DMS153 treated with DMSO at 0.1 percent for 48 hours (cell line): Measurements from ENCODE around the gene ARHGAP25.

Source experiments
- DNase-seq: peaks from one replicate; lab custom pipeline; 2025; ENCODE audit not compliant: unreplicated experiment; lab: John Stamatoyannopoulos, UW

The ARHGAP25 gene

DNA sequence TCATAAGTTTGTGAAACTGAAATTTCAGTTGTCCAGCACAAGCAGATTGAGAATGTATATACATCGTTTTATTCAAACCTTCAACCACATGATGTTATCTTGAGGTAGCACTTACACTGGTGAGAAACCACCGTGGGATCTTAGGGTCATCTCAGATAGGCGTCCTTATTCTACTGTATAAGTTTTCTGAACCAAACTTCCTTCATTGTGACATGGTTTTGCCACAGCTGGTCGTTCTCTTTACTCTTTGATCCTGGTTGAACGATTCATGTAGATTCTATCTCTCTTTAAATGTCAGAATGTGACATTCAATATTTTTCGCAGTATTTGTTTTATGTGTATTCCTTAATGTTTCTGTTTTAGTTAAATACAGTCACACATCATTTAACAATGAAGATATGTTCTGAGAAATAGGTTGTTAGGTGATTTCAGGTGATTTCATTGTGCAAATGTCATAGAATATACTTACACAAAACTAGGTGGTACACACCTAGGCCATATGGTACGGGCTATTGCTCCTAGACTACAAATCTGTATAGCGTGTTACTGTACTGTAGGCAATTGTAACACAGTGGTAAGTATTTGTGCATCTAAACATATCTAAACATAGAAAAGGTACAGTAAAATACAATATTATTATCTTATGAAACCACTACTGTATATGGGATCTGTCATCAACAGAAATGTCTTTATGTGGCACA lies 17.9 kb upstream of the ARHGAP25 start:
- DNase-seq: no peak

DNA sequence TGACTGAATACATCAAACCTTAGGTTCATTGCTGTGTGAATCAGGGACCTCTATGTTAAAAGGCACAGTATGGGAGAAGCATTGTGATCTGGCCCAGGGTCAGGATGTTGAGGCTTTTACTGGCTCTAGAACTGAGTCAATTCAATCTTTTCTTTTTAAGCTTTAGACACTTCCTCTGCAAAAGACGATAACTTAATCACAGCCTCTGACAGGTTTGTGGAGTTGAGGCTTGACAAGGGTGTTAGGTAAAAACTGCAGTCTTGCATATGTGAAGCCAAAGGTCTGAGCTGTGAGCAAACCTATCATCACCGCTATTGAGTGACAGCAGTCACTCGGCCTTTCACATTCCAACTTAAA lies 17.3 kb upstream of the ARHGAP25 start:
- no peak for DNase-seq

DNA sequence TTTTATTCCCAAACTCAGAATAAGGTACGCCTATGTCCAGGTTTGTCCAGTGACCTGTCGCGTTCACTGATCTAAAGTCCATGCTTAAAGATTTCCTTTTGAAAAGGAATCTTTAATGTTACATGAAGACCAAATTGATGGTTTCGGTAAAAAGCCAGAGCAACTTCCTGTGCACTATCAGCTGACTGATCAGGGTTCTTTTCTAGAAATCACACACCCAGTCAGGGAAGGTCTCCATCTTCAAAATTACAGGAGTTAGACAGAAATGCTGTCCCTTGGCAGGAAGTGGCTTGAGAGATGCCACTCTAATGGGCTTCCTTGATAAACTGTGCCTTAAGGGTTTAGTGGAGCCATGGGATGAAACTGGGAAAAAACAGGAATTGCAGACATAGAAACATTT lies 14.7 kb upstream of the ARHGAP25 start:
- no peak for DNase-seq

DNA sequence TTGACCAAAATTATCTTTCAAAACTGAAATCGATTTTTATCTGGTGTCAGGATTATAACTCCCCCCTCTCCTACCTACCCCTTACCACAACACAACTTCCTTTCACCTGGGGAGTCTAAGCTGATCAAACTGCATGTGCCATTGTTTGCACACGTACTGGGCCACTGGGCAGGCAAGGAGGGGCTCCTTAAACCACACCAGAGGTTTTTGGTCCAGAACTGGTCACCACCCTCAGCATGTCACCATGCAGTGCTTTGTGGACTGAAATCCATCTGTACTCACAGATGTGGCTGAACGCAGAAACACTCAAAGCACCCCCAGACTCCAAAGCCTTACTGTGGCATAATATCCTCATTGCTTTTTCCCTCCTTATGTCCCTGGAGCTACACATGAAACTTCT lies 13.9 kb upstream of the ARHGAP25 start:
- no peak for DNase-seq

DNA sequence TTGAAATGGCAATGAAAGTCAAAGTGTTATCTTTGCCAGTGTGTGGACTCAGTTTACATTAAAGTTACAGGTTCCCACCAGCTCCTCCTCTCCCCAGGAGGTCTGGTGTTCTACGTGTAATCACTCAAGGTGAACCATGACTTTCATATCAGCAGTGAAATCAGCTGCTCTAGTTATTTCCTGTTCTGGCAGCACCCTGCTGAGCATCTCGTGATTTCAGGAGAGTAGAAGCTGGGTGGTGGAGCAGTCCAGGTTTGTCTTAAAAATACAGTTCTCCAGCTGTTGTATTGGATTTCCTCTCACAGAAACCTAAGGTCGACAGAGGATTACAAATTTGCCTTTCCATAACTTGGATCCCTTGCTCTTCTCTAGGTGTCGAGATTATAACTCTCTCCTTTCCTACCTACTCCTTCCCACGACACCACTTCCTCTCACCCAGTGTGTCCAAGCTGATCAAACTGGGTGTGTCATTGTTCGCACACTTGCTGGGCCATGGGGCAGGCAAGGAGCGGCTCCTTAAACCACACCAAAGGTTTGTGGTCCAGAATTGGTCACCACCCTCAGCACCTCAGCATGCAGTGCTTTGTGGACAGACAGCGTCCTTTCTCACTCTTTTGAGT lies 13.0 kb upstream of the ARHGAP25 start:
- DNase-seq: no peak

DNA sequence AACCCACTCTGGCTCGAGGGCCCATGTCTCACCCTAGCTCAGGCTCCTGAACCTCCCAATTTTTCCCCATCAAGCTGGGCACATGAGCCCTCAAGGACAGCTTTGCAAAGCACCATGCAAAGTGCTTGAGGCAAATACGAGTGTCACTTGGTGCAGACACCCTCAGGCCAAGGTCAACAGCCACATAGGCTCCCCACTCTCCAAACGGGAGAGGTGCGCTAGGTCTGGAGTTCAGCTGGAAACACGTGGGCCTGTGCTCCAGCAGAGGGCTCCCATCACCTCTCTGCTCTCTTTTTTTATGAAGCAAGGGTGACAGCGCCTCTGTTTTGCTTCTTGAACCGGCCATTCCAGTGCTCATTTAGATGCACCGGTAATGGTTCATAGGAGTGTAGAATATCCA lies 11.9 kb upstream of the ARHGAP25 start:
- DNase-seq: no peak

DNA sequence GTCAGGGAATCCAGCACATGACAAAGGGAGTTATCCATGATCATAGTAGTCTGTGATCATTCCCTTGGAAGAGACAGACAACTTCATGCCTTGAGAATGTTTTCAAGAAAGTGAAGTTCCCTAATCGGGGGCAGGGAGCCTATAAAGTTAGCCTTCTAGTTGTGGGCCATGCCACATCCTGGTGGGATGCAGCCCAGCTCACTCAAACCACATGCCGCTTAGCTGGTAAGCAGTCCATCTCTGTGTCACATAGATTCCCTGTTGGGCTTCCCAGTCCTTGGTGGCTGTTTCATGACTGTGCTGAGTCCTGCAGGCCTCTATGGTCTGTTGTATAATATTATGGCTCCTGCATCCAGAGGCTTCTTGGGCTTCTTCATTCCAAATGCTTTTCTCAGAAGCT lies 11.4 kb upstream of the ARHGAP25 start:
- DNase-seq: no peak

DNA sequence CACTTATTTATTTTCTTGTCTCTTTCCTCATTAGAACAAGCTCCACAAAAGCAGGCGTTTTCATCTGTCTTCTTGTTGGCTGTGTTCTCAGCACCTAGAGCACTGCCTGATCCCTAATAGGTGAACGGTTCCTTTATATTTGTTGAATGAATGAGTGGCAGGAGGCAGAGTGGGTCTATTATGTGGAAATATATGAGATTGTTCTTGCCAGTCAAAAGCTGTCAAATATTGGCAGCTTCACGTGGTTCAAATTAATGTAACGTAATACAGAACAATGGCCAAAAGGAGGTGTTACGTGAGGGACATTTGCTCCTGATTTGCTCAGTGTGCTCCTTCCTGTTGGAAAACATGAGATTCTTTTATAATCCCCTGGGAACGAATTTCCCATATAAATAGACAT lies 8.5 kb upstream of the ARHGAP25 start:
- DNase-seq: no peak

DNA sequence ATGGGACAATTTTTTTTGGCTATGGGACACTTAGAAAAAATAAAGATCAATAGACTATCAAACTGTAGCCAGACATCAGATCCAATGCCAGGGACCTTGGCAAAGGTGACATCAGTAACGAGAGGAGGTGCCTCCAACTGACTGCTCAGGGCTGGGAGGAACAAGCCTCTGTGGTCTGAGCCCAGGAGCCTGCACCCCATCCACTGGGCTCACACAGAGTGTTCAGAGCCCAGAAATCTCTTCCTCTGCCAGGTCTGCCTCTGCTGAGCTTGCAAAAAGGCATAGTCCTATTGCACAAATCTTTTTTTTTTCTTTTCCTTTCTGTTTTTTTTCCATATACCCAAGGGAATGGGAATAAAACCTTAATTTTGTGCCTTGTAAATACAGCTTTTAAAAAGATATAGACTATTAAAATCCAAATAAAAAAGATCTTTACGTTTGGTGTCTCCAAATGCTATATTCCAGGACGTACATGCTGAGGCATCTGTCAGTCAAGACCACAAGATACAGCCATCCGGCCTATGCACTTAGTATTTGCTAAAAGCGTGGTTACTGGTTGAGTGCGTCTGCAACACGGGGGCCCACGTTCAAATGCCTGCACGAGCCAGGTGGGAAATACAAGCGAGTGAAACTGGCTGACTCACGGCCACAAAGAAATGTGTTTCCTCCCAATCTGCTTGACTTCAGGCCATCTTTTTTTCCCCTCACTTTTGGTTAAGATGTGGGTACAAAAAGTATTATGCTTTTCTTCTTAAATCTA lies 7.8 kb upstream of the ARHGAP25 start:
- DNase-seq: no peak

DNA sequence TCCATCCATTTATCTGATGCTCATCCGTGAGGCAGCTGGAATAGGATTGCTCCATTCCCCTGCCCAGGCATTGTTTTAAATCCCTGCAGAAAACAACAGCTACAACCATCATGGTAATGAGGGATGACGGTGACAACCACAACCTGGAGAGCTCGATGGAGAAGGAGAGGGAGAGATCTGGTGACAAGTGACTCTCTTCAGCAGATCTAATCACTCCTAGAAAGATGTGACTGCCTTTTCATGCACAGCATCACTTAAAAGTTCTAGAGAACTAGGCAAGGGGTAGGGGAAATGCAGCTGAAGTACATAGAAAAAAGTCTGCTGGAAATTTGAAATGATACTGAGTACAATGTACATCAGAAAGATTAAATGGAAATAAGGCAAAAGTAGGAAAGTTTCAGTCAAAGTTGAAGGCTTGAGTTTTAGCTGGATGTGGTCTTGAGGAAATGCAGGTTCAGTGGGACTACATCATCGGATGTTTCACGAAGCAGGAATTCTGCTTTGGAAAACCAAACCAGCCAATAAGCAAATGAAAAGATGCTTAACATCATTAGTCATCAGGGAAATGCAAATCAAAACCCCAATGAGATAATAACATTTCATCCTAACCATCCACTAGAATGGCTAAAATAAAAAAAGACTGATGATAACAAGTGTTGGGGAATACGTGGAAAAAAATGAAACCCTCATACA lies 6.8 kb upstream of the ARHGAP25 start:
- no peak for DNase-seq

DNA sequence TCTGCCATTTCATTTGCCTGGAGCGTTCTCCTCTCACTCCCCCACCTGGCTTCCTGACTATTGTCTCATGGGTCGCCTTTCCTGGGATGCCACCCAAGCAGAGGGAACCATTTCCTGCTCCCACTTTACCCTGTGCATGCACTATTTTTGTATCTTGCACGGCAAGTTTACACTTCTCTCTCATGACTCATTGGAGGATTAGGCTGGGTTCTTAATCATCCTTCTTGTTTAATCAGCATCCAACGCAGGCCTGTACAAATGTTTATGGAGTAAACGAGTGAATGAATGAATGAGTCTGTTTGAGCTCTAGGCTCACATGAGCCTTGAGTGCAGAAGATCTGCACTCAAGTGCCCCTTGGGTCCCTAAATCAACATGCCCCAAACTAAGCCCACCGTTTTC lies 3.8 kb upstream of the ARHGAP25 start:
- DNase-seq: peak; percentile 11

DNA sequence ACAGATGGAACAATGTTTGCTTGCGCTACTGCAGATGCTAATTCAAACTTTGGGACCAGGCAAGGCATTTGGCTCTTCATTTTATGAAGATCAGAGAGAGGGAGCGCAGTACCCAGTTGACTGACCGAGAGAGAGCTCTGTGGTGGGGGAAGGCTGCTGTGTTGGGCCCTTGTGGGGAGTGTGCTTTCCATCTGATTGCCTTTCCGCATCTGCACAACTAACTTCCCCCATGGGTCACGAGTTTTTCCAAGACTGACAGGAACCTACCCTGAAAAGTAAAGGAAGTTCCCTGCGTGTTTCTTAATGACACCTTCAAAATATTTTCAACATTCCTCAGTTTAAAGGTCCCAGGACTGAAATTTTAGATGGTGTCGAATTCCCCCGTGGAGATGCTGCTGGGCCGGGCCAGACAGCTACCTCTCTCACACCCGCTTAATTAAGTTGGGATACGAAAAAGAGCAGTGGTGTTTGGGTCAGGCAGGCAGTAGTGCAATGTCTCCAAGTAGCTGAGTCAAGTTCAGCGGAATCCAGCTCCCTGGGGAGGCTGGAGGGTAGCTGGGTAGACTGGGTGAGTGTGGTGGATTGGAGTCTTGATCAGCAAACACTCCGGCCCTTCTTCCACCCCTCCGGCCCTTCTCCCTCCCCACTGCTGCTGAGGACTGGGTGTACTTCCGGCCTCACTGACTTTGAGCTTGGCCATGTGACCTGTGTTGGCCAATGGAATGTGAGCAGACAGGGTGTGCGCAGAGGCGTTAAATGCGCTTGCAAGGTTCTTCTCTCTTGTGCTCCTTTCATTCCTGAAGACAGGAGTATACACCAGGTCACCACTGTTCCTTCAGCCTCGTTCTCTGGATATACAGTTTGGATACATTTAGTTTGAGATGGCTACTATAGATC lies 2.3 kb upstream of the ARHGAP25 start:
- DNase-seq: no peak

DNA sequence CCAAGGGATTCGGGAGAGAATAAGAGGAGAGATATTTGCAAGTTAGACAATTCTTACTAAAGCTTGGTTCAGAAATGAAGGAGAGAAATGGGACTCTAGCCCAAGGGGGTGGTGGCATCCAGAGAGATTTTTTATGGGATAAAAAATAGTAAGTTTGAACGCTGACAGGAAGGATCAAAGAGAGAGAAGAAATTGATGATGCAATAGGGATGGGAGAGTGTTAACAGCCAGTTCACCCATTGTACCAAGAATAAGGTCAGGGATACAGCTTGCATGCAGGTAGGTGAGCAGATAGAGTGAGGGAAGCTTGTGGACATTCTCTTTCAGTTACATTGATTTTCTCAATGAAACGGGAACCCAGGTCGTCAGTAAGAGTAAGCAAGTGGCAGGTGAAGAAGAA lies 1.2 kb upstream of the ARHGAP25 start:
- no peak for DNase-seq

DNA sequence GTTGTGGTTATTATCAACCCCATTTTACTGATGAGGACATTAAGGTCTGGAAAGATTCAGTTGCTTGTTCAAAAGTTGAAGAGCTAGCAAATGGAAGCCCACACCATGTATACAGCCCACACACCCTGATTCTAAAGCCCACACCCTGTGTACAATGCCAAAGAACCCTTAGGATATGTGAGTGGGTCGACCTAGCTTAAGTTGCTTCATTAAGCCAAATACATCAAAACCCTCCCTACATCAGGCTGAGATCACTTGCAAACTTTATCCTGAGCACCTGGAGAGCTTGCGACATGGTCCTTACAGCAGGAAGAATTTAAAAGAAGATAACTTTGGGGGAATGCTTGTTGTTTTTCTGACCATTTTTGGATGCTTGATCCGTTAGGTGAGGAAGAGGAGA lies 435 bp upstream of the ARHGAP25 start:
- DNase-seq: no peak

DNA sequence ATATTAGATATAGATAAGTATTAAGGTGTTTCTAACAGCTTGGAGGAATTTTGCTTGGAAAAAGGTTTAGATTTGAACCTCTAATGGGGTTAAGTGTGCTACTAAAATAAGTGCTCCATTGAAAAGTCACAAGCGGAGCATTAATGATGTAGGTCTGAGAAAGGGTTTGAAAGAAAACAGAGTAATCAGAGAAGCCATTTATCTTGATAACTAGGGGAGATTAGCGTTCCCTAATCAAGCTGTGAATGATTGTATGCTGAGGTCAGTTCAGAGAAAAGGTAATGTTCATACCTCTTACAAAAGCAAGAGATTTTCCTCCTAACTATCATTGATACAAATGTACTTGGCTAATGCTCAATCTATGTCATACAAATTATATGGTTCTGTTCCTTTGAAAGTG lies 1.5 kb downstream of the ARHGAP25 start:
- DNase-seq: no peak

DNA sequence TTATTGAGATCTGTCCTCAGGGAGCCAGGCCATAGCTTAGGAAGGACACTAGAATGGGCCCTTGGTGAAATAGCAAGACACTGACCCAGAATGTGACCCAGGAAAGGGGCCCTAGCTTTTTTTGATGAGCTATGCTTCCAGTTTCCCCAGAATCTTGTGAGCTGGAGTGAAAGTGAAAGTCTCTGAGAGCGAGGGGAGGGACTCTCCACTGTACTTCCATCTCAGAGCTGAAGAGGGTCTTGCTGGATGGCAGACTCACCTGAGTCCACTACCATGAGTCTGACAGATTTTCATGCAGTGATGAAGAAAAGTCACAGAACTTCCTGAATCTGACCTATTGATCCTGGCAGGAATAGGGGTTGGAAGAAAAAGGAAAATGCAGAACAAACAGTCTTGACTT lies 3.1 kb downstream of the ARHGAP25 start:
- DNase-seq: no peak

DNA sequence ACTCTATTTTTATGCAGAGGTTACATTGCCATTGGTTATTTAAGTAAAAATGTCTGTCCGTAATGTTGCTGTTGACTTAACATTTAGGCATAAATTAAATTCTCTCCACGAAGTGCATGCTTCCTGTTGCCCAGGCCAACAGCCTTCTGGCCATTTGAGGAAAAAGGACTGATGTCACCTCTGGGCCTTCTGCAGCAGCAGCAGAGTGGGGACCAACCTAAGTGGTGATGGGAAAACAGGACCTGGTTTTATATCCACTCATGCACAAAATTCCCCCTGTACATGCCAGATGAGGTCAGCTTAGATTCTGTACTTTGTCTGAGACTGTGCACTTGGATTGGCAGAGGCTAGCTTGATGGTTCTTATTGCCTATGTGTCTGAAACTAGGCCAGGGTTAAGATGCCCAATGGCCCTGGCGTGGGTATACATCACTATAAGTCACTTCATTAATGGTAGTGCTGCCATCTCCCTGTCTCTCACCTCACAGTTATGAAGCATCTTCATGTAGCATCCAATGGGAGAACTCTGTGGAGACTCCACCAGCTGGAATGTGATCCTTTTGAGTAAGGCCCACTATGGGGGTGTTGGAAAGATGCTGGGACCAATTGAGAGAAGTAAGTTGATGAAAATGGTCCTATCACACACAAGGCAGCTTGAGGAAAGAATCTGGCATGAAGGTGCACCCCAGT lies 4.4 kb downstream of the ARHGAP25 start:
- DNase-seq: no peak

DNA sequence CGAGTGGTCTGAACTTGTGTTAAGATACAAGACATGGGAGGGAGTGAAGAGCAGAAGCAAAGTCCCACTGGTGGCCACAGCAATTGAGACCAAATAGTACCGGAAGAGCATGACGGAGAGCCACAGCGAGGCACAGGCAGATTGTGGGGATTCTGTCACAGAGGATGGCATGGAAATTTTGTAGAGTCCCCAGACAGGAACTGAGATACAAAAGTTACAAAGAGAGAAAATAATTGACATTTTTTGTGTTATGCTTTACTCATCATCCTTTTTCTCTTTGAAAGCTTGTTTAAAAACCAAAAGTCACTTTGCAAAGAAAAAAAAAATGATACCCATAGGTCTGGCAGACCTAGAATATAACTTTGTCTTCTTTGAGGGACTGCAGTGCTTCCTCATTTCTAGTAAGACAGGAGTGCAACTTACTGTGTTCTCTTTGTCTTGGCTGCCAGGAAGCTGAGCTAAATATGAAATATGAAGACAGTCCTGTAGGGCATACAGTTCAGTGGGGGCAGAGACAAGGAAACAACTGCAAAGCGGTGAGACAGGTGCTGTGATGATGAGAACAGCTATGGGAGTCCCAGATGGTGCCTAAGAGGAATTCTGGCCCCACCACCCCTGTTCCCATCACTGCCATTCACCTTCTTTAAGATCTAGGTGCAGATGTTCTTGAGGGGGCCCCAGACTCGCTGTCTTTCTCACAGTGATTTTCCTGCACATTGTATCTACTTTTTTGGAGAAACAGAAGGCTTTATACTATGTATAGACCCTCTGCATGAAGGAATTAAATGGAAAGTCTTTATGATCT lies 5.2 kb downstream of the ARHGAP25 start:
- no peak for DNase-seq

DNA sequence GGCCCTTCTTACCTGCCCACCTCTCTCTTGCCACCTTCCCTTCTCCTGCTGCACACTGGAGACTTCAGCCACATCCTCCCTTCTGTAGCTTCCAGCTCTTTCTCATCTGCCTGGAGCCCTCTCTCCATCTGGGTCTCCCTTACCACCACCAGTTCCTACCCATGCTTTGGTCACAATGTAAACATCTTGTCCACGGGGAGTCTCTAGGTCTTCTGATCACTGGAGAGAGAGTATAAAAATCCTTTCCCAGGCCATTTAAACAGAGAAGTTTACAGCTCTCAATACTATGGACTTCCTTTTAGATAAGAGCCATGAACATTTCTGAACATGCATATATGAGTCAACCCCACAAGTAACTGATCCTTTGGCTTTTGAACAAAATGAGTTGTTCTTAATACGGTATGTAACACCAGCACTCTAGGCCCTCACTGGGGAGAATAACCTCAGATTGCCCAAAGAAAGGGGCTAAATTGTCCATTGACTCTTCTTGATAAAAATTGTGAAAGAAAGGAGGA lies 5.8 kb downstream of the ARHGAP25 start:
- DNase-seq: no peak
